Activated T-cell treated with anti-CD3 and anti-CD28 coated beads for 48 hours (primary cell): ENCODE measurements around the gene CAB39L.

Experiments used
- DNase-seq: peaks from one replicate; pipeline ENCODE4 v3.0.0-alpha.2; 2020; ENCODE audit warnings: low read depth

Gene CAB39L

DNA sequence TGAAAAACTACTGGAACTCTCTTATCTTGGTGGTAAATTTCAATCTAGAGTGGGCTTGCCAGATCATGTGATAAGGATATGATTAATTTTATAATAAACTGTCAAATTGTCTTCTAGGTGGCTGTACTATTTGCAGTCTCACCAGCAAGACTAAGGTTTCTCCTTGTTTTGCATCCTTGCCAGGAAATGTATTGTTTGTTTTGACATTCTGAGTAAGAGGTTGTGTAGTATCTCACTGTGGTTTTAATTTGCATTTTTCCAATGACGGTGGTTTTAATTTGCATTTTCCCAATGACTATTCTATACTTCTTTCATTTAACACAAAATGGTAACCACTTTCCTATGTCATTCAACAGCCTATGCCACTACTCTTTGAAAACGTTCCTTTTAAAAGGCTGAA lies 2.0 kb downstream of the CAB39L start:
- no peak for DNase-seq

DNA sequence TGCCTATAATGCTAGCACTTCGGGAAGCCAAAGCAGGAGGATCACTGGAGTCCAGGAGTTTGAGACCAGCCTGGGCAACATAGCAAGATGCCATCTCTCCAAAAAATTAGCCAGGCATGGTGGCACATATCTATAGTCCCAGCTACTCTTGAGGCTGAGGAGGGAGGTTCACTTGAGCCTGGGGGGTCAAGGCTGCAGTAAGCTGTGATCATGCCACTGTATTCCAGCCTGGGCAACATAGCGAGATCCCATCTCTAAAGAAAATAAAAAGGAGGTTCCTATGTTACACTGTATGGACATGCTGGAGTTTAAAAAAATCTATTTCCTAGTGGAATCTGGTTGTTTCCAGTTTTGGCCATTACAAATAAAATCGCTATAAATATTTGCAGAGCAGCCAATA lies 2.6 kb downstream of the CAB39L start:
- no peak for DNase-seq

GRCh38 chr13:49439609-49440008 lies 4.3 kb downstream of the CAB39L start:
- DNase-seq: no peak

DNA sequence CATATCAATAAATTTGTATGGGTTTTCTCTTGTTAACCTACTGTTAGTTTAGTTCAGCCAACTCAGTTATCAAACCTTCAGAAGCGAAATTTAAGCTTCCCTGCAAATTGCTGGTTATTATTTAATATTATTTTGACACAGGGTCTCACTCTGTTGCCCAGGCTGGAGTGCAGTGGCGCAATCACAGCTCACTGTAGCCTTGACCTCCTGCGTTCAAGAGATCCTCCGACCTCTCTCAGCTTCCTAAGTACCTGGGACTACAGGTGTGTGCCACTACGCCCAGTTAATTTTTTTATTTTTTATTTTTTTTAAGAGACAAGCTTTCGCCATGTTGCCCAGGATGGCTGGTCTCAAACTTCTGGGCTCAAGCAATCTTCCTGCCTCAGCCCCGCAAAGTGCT lies 6.2 kb downstream of the CAB39L start:
- no peak for DNase-seq

GRCh38 chr13:49436890-49437289 lies 7.0 kb downstream of the CAB39L start:
- DNase-seq: no peak

DNA sequence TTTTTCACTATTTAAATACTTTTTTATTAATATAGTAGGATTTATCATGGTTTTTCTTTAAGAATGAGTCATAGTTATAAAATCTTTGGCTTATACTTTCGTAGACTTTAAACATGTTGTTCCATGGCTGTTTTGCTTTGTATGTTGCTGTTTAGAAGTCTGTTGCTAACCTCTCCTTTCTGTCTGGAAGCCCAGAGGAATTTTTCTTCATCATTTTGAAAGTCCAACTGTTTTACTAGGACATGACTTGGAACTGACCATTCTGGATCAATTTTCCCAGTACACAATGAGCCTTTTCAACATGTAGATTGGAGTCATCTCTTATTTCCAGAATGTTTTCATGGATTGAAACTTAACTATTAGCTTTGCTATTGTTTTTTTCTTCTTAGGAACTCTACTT lies 7.9 kb downstream of the CAB39L start:
- DNase-seq: no peak

DNA sequence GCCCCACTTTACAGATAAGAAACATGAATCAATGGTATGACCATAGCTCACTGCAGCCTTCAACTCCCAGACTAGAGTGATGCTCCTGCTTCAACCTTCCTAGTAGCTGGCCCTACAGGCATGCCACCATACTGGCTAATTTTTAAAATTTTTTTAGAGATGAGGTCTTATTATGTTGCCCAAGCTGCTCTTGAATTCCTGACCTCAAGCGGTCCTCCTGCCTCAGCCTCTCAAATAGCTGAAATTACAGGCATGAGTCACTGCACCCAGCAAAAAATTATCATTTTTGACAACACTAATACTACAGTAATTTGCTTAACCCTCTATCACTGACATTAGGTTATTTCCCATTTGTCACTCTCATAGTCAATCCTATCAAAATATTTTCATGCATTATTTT lies 14.7 kb downstream of the CAB39L start:
- no peak for DNase-seq

DNA sequence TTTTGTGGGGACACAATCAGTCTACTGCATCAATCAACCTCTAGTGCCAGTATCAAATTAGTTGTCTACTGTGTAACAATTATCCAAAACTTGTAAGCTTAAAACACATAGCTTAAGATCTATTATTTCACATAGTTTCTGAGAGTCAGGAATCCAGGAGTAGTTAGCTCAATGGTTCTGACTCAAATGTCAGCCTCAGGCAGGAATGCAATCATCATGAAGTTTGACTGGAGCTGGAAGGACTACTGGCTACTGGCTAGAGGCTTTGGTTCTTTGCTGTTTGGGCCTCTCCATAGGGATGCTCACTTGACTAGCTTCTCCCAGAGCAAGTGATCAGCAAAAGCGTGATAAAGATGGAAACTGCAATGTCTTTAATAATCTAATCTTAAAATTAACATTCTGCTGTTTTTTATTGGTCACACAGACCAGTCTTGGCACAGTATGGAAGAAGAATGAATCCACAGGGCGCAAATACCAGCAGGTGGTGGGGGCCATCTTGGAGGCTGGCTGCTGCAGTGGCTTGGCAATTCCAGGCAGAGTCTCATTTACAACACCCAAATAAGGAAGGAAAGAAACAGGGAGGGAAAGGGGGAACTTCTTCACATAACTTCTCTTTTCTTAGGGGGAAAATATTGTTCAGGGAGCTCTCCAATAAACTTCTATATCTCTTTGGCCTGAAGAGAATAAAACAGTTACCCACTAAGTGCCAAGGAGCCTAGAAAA lies 15.7 kb downstream of the CAB39L start:
- DNase-seq: no peak

DNA sequence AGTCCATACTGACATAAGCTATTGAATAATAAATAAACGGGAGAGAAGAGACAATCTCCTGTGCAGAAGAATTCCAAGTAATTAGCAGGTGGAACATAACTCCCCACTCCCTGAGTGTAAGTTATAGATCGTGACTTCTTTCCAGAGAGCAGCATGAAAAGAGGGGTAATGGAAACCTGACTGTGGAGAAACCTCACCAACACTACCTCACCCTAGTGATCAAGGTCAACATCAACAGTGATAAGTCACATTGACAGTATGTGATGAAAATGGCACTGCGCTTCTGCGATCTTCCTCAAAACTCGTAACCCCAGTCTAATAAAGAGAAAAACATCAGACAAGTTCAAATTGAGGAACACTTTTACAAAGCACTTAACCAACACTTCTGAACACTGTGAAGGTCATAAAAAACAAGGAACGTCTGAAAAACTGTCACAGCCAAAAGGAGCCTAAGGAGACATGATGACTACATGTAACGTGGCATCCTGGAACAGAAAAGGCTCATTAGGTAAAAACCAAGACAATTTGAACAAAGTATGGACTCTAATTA lies 19.8 kb downstream of the CAB39L start:
- no peak for DNase-seq

- no peak for DNase-seq
Observed at GRCh38 chr13:49421391-49421790, 22.5 kb downstream of the CAB39L start.

- no peak for DNase-seq
Observed at GRCh38 chr13:49419276-49419675, 24.6 kb downstream of the CAB39L start.

DNA sequence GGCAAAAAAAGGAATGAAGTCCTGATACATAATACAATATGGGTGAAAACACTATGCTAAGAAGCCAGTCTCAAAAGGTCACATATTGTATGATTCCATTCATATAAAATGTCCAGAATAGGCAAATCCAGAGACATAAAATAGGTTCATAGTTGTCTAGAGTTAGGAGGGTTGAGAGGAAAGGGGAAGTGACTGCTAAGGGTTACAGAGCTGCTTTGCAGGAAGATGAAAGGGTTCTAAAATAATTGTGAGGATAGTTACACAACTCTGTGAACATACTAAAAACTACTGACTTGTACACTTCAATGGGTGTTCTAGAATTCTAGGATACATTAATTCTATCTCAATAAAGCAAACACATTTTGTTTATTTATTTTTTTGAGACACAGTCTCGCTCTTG lies 25.7 kb downstream of the CAB39L start:
- no peak for DNase-seq

DNA sequence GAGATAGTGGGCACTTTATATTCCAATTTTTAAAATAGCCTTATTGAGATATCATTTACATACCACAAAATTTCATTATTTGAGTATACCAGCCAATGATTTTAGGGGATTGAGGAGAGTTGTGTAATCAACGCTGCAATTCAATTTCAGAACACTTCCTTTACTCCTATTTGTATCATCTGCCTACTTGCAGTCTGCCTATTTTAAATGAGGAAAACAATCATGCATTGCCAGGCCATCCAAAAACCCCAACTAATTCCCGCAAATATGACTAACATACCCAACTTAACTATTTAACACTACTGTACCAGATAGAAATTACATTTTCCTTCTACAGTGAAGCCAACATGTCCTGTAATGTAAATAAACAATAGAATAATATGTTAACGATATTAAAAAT lies 26.7 kb downstream of the CAB39L start:
- no peak for DNase-seq

- DNase-seq: no peak
Observed at GRCh38 chr13:49412749-49413148, 31.1 kb downstream of the CAB39L start.

DNA sequence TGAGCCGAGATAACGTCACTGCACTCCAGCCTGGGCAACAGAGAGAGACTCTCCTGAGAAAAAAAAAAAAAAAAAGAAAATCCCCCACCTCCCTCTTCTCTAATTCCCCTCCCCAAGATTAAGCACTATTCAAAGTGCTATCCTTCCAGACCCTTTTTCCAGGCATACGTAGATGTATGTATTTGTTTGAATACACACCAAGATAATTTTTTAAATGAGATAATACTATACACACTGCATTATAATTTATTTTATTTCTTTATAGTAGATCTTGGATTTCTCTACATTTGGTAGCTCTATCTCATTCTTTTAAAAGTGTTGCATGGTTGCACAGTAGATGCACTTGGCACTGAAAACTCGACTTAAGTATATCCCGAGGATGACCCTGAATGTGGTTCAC lies 32.5 kb downstream of the CAB39L start:
- no peak for DNase-seq

GRCh38 chr13:49410477-49410876 lies 33.4 kb downstream of the CAB39L start:
- no peak for DNase-seq

DNA sequence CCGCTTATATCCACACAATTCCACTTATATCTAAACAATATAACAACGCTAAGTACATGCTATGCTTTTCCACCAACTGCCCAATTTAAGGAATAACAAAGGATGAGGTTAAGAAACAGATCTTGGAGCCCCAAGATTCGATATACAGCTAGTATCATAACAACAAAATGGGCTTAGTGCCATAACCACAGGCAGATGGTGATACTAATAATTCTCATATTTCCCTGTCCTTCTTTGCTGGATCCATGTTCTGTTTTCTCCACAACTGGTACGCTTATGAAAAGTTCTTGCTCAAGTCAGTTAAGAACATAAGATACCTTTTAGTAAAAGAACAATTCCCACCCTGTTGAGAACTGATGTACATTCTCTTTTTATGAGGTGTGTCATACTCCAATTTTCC lies 33.9 kb downstream of the CAB39L start:
- no peak for DNase-seq

- DNase-seq: no peak
Observed at GRCh38 chr13:49409008-49409407, 34.9 kb downstream of the CAB39L start.

GRCh38 chr13:49407936-49408335 lies 35.9 kb downstream of the CAB39L start:
- no peak for DNase-seq

GRCh38 chr13:49407068-49407467 lies 36.8 kb downstream of the CAB39L start:
- no peak for DNase-seq

DNA sequence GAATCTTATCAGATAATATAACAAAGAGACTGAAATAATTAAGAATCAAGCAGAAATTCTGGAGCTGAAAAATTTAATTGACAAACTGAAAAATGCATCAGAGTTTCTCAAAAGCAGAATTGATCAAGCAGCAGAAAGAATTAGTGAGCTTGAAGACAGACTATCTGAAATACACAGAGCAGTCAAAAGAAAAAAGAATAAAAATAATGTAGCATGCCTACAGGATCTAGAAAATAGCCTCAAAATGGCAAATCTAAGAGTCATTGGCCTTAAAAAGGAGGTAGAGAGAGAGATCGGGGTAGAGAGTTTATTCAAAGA lies 39.2 kb downstream of the CAB39L start:
- DNase-seq: no peak

GRCh38 chr13:49403996-49404702 lies 39.7 kb downstream of the CAB39L start:
- DNase-seq: no peak

- no peak for DNase-seq
Observed at GRCh38 chr13:49400755-49401659, 42.9 kb downstream of the CAB39L start.
